B cell (primary cell): Measurements from ENCODE around the gene CCNT1. TPM values are rescaled to one million over a fixed set of nuclear protein-coding genes. Genes with fewer than 3 reads are reported as not detected.
A peak's percentile ranks its signal among the peaks of the same experiment; 100 is the strongest.

Experiments
- ATAC-seq: fragments of 200-7000 bp; cut with Tn5 transposase; one replicate; pipeline ENCODE4 v1.10.0; 2021; ENCODE audit warnings: low read depth, mild to moderate bottlenecking, moderate number of reproducible peaks, moderate library complexity
- CTCF ChIA-PET: fragments of 350-600 bp; sonication (Branson Sonifier 250); formaldehyde crosslinking; loops from one replicate; lab custom pipeline; 2021; ENCODE audit warnings: antibody characterized with exemption, inconsistent platforms; lab: Charles Lee
- POLR2A ChIA-PET: fragments of 350-600 bp; sonication (Branson Sonifier 250); formaldehyde crosslinking; loops from one replicate; lab custom pipeline; 2021; ENCODE audit warnings: antibody characterized with exemption; lab: Charles Lee
- DNase-seq: peaks from one replicate; pipeline ENCODE4 v3.0.0; 2013
- H2AFZ ChIP-seq: 2 replicates; pipeline ENCODE4 v1.6.1; 2012; ENCODE audit warnings: mild to moderate bottlenecking, low read depth, low read length; ENCODE audit not compliant: insufficient read depth, poor library complexity, severe bottlenecking
- H3K27ac ChIP-seq, 2 donors: 1 replicate in 1 of 2; 2 replicates in 1 of 2; pipeline ENCODE4 v1.5.1; 2012 to 2013; ENCODE audit warnings: low read length in 2 of 2, mild to moderate bottlenecking in 2 of 2, moderate library complexity in 1 of 2
- H3K27me3 ChIP-seq, 4 experiments: fragments of 200-600 bp in 1 of 4; sonication (generic) in 1 of 4; replicated peaks in 1 of 4; 1 replicate in 2 of 4; 2 replicates in 2 of 4; pipeline versions ENCODE4 v1.6.1 to v1.7.0; 2013 to 2016; ENCODE audit warnings: low read length in 3 of 4, mild to moderate bottlenecking in 2 of 4, mixed read lengths in 1 of 4, moderate library complexity in 1 of 4; ENCODE audit not compliant: insufficient read depth in 4 of 4, control insufficient read depth in 3 of 4; ENCODE audit errors: control extremely low read depth in 1 of 4
- H3K36me3 ChIP-seq, 2 experiments: replicated peaks in 1 of 2; 1 replicate in 1 of 2; 2 replicates in 1 of 2; pipeline versions ENCODE4 v1.6.1 to v1.7.1; 2013; ENCODE audit warnings: low read length in 1 of 2; ENCODE audit not compliant: insufficient read depth in 2 of 2, control insufficient read depth in 1 of 2; ENCODE audit errors: control extremely low read depth in 1 of 2, extremely low read depth in 1 of 2
- H3K4me1 ChIP-seq, 2 donors: fragments of 200-600 bp in 1 of 2; sonication (generic) in 1 of 2; 1 replicate in 1 of 2; 2 replicates in 1 of 2; pipeline versions ENCODE4 v1.5.1 to v1.6.1; 2013 to 2017; ENCODE audit warnings: low read length in 2 of 2; ENCODE audit not compliant: control insufficient read depth in 2 of 2, insufficient read depth in 2 of 2
- H3K4me2 ChIP-seq: replicated peaks from 2 replicates; pipeline ENCODE3; 2012; ENCODE audit warnings: mild to moderate bottlenecking, low read depth, low read length; ENCODE audit not compliant: poor library complexity, severe bottlenecking
- H3K4me3 ChIP-seq, 5 experiments: fragments of 200-600 bp in 1 of 5; sonication (generic) in 1 of 5; 1 replicate in 3 of 5; 2 replicates in 2 of 5; pipeline versions ENCODE4 v1.5.1 to v1.7.0; 2011 to 2016; ENCODE audit warnings: low read length in 4 of 5, mild to moderate bottlenecking in 4 of 5, low read depth in 2 of 5, control low read depth in 1 of 5, moderate library complexity in 1 of 5; ENCODE audit not compliant: insufficient read depth in 1 of 5; ENCODE audit errors: control extremely low read depth in 1 of 5, extremely low read depth in 1 of 5
- H3K79me2 ChIP-seq: fragments of 200-600 bp; sonication (generic); one replicate; pipeline ENCODE4 v1.6.0; 2016; ENCODE audit warnings: low read length; ENCODE audit not compliant: control insufficient read depth, insufficient read depth
- H3K9ac ChIP-seq: fragments of 200-600 bp; sonication (generic); 2 replicates; pipeline ENCODE4 v1.6.1; 2017; ENCODE audit warnings: mild to moderate bottlenecking, low read length, moderate library complexity
- H3K9me3 ChIP-seq, 3 donors: one replicate each; pipeline versions ENCODE4 v1.6.1 to v1.7.1; 2013; ENCODE audit warnings: low read length in 2 of 3; ENCODE audit not compliant: control insufficient read depth in 2 of 3, insufficient read depth in 1 of 3; ENCODE audit errors: control extremely low read depth in 1 of 3
- H4K20me1 ChIP-seq: 2 replicates; pipeline ENCODE4 v1.6.0; 2012; ENCODE audit warnings: mild to moderate bottlenecking, low read length; ENCODE audit not compliant: insufficient read depth, control insufficient read depth, poor library complexity, severe bottlenecking
- H3K27ac Mint-ChIP-seq: one replicate; pipeline ENCODE4 v1.8.0; 2021; ENCODE audit warnings: mixed read lengths
- H3K27me3 Mint-ChIP-seq: one replicate; pipeline ENCODE4 v1.8.0; 2021; ENCODE audit warnings: mixed read lengths
- H3K4me1 Mint-ChIP-seq: one replicate; pipeline ENCODE4 v1.8.0; 2021; ENCODE audit warnings: mixed read lengths
- H3K4me3 Mint-ChIP-seq: one replicate; pipeline ENCODE4 v1.8.0; 2021; ENCODE audit warnings: mixed read lengths
- H3K9me3 Mint-ChIP-seq: one replicate; pipeline ENCODE4 v1.8.0; 2022; ENCODE audit warnings: mixed read lengths; ENCODE audit not compliant: insufficient read depth
- EZH2 ChIP-seq: IDR thresholded peaks from 2 replicates; pipeline ENCODE4 v1.6.1; 2012; ENCODE audit warnings: borderline replicate concordance, low read depth, mild to moderate bottlenecking, moderate library complexity, low read length; ENCODE audit not compliant: insufficient read depth, poor library complexity, severe bottlenecking
- WGBS: methylation state at CpG from one replicate; pipeline ENCODE4 v1.1.5; 2013; ENCODE audit warnings: missing lambda C conversion rate; ENCODE audit not compliant: insufficient coverage; 5-methylcytosine and 5-hydroxymethylcytosine counted together
- intact Hi-C: fragments of 100-400 bp; cut with micrococcal nuclease; formaldehyde crosslinking; loops from one replicate; pipeline ENCODE4 v1.10.0; 2022
- polyA plus RNA-seq: library from polyadenylated mRNA; depleted of rRNA; stranded (reverse); fragments of >200 nt; gene quantifications from 2 replicates; pipeline ENCODE4 v1.2.3, GENCODE V29; 2012
- small RNA-seq: library from RNA; depleted of rRNA; stranded (forward); fragments of <200 nt; gene quantifications from one replicate; pipeline ENCODE3, GENCODE V24; 2012; ENCODE audit warnings: low replicate concordance, low read depth; ENCODE audit not compliant: insufficient read length
- total RNA-seq, 2 donors: library from RNA; stranded (reverse); fragments of 120-200 nt in 1 of 2; gene quantifications; 1 replicate in 1 of 2; 2 replicates in 1 of 2; pipeline versions ENCODE4 v1.2.3 to v1.2.4, GENCODE V29; 2013 to 2022
- TF ChIP-seq, protein P1 (sequence below): fragments of 200-600 bp; IDR thresholded peaks from one replicate; pipeline ENCODE4 v1.8.0; 2022; ENCODE audit warnings: antibody characterized with exemption, mild to moderate bottlenecking

The CCNT1 gene
- total and polyA plus RNA-seq, 2 donors (not counting 1 experiment from before 2014, with no cell fraction given) = 13.9 to 77.3 TPM

DNA sequence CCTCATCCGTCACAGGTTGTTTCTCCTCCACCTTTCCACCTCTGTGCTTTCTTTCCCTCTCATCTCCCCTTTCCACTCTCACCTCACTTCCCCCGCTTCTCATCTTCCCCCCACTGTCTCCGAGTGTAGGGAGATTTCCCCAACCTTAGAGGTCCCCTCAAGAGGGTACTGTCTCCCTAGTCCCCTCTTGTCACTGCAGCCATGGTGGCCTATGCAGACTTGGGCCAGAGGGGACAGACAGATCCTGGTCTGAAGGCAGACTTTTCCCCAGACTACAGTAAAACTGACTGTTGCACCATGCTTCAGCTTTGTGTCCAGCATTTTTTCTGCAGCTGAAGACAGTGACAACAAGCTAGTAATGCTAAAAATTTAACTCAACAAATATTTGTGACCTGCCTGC is 75.7 kb downstream of the CCNT1 start:
- Mint-ChIP-seq H3K4me1 (no peaks in the 10 kb centered on the region), H3K9me3 (no peaks in the 10 kb centered on the region), H3K27ac (no peak overlapping the region), H3K4me3 (no peak overlapping the region), H3K27me3 (no peaks in the 10 kb centered on the region)
- Histone ChIP-seq H3K4me2 (no peak overlapping the region), H3K4me3 (no peak overlapping the region), H2AFZ (no peak overlapping the region), H3K27me3 (no peaks in the 10 kb centered on the region), H3K36me3 (peaks cover 3 to 16% of the 10 kb centered on the region in 2 experiments), H3K79me2 (no peaks in the 10 kb centered on the region), H3K4me1 (no peaks in the 10 kb centered on the region), H3K27ac (no peak overlapping the region), H3K9me3 (peaks cover 0 to 16% (median 4%) of the 10 kb centered on the region in 3 donors), H3K9ac (no peak overlapping the region), H4K20me1 (no peaks in the 10 kb centered on the region)
- 97% methylated on average over 3 of the region's 3 CpGs for WGBS
- ATAC-seq = no peak
- TF ChIP-seq, protein P1, sequence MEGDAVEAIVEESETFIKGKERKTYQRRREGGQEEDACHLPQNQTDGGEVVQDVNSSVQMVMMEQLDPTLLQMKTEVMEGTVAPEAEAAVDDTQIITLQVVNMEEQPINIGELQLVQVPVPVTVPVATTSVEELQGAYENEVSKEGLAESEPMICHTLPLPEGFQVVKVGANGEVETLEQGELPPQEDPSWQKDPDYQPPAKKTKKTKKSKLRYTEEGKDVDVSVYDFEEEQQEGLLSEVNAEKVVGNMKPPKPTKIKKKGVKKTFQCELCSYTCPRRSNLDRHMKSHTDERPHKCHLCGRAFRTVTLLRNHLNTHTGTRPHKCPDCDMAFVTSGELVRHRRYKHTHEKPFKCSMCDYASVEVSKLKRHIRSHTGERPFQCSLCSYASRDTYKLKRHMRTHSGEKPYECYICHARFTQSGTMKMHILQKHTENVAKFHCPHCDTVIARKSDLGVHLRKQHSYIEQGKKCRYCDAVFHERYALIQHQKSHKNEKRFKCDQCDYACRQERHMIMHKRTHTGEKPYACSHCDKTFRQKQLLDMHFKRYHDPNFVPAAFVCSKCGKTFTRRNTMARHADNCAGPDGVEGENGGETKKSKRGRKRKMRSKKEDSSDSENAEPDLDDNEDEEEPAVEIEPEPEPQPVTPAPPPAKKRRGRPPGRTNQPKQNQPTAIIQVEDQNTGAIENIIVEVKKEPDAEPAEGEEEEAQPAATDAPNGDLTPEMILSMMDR = no peak
- no peak for TF ChIP-seq EZH2
- POLR2A ChIA-PET = no interaction called here
- DNase-seq = no peak
- intact Hi-C loops = no loop called here
- CTCF ChIA-PET = no interaction called here

DNA sequence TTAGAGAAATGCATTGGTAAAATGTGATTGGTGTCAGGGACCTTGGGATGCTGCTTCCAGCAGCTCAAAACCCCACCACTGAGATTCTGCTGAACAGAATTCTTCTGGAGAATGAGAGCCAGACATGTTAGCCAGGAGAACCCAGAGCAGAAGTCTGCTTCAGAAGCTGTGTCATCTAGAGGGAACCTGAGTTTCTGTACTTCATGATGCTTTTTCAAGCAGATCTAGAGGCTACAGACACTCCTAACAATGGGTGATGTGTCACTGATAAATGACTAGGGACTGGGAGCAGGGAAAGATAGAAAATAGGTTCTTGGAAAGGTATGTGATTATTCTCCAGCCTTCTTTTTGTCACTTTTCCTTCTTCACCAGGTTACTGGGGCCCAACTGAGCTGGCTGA is 76.1 kb downstream of the CCNT1 start:
- Histone ChIP-seq H2AFZ (no peak overlapping the region), H3K9me3 (peaks cover 0 to 16% (median 4%) of the 10 kb centered on the region in 3 donors), H3K36me3 (peaks cover 3 to 16% of the 10 kb centered on the region in 2 experiments), H3K4me3 (no peak overlapping the region), H4K20me1 (no peaks in the 10 kb centered on the region), H3K27me3 (no peaks in the 10 kb centered on the region), H3K4me2 (no peak overlapping the region), H3K9ac (no peak overlapping the region), H3K4me1 (no peaks in the 10 kb centered on the region), H3K79me2 (no peaks in the 10 kb centered on the region), H3K27ac (no peak overlapping the region)
- no peak for ATAC-seq
- DNase-seq = no peak
- Mint-ChIP-seq H3K4me1 (no peaks in the 10 kb centered on the region), H3K27me3 (no peaks in the 10 kb centered on the region), H3K27ac (no peak overlapping the region), H3K4me3 (no peak overlapping the region), H3K9me3 (no peaks in the 10 kb centered on the region)
- TF ChIP-seq, protein P1 = no peak
- no peak for TF ChIP-seq EZH2
- intact Hi-C loops = no loop called here
- ChIA-PET POLR2A (no interaction called here), CTCF (no interaction called here)

Small RNAs within 50 kb of the gene (small RNA-seq; reads per million reads assigned to genes)
- gene MIR1291 (not detected), gene SNORA2A (287 reads per million, percentile 97 among the genes with 10 or more reads in this experiment), gene SNORA2B (341 reads per million, percentile 97 among the genes with 10 or more reads in this experiment), gene SNORA2C (14.8 reads per million, percentile 87 among the genes with 10 or more reads in this experiment)

Other genes with a start within 250 kb of the CCNT1 start
- not detected in 2 replicates for gene ANP32D, start 244.1 kb downstream of the CCNT1 start, total RNA-seq
- not detected in 2 replicates for gene ANP32D, start 244.1 kb downstream of the CCNT1 start, polyA plus RNA-seq
- not detected in 2 replicates for gene C12orf54, start 234.2 kb downstream of the CCNT1 start, total RNA-seq
- gene C12orf54, start 234.2 kb downstream of the CCNT1 start, polyA plus RNA-seq = not detected in 2 replicates
- gene OR8S1, start 191.1 kb downstream of the CCNT1 start, total RNA-seq = not detected in 2 replicates
- not detected in 2 replicates for gene OR8S1, start 191.1 kb downstream of the CCNT1 start, polyA plus RNA-seq
- gene LALBA, start 146.7 kb downstream of the CCNT1 start, total RNA-seq = not detected in 2 replicates
- gene LALBA, start 146.7 kb downstream of the CCNT1 start, polyA plus RNA-seq = not detected in 2 replicates
- gene KANSL2, start 34.5 kb downstream of the CCNT1 start, total RNA-seq = 64.6 and 67.4 TPM in 2 replicates
- 47.3 and 85.0 TPM in 2 replicates for gene KANSL2, start 34.5 kb downstream of the CCNT1 start, polyA plus RNA-seq
- gene ADCY6, start 72.4 kb upstream of the CCNT1 start, total RNA-seq = not detected in 2 replicates
- 0.03 and 0.07 TPM in 2 replicates for gene ADCY6, start 72.4 kb upstream of the CCNT1 start, polyA plus RNA-seq
- gene CACNB3, start 101.8 kb upstream of the CCNT1 start, total RNA-seq = 4.0 and 5.4 TPM in 2 replicates
- gene CACNB3, start 101.8 kb upstream of the CCNT1 start, polyA plus RNA-seq = 0.82 and 1.6 TPM in 2 replicates
- 135 and 156 TPM in 2 replicates for gene DDX23, start 135.5 kb upstream of the CCNT1 start, total RNA-seq
- gene DDX23, start 135.5 kb upstream of the CCNT1 start, polyA plus RNA-seq = 76.1 and 99.9 TPM in 2 replicates
- gene RND1, start 149.2 kb upstream of the CCNT1 start, total RNA-seq = 18.7 and 19.5 TPM in 2 replicates
- 7.3 and 14.9 TPM in 2 replicates for gene RND1, start 149.2 kb upstream of the CCNT1 start, polyA plus RNA-seq
- gene FKBP11, start 208.8 kb upstream of the CCNT1 start, total RNA-seq = 26.7 and 27.3 TPM in 2 replicates
- gene FKBP11, start 208.8 kb upstream of the CCNT1 start, polyA plus RNA-seq = 50.6 and 52.5 TPM in 2 replicates
- gene ARF3, start 240.8 kb upstream of the CCNT1 start, total RNA-seq = 77.5 and 83.6 TPM in 2 replicates
- gene ARF3, start 240.8 kb upstream of the CCNT1 start, polyA plus RNA-seq = 24.4 and 31.7 TPM in 2 replicates